HG02885 (cell line): ENCODE data around the gene ENTPD2.
A peak's percentile ranks its signal among the peaks of the same experiment; 100 is the strongest.
"Not testable (repeated sequence)": the region's sequence is repeated elsewhere in the genome, so short reads cannot be mapped to it uniquely, and the experiment has no call there.

ENCODE experiments used
- ATAC-seq: cut with Tn5 transposase; IDR thresholded peaks from one replicate; pipeline ENCODE4 v1.9.1; 2021; ENCODE audit warnings: mild to moderate bottlenecking; ENCODE audit not compliant: unreplicated experiment, poor library complexity

ENTPD2 gene

GRCh38 chr9:137007108-137007815 is 46.6 kb downstream of the ENTPD2 start:
- no peak for ATAC-seq

DNA sequence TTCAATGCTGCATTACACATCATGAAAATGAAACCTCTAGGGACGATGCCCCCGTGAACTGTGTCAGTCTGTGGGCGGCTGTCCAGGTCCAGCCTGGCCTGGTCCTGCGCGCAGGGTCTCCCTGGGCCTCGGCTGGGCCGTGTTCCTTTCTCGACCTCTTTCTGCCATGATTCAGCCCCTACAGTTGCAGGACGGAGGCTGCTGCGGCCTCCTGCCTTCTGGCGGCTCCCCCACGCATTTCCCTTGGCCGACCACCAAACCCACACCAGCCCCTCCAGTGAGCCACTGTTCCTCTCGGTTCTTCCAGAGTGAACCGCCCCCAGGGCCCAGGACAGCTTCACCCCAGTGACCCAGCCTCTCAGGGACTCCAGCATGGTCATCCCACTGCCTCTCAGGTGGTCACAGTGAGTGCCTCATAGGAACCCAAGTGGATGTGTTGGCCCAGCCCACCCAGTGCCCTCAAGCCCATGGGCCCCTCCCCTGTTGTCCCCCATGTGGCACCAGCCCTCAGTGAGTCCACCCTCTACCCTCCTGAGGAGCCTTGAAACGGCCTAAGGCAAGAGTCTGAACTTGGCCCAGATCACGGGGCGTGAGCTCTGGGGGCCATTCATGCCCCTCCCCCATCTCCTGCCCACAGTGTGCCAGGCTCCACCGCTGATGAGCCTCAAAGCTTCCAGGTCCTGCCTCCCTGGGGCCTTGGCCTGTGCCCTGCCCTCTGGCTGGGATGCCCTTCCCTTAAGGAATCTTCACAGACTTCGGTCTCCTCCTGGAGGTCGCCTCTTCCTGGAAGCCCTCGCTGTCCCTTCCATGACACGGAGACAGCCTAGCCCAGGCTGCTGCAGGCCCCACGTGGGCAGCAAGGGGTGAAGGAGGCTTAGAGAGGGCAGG is 47.5 kb downstream of the ENTPD2 start:
- ATAC-seq = no peak

DNA sequence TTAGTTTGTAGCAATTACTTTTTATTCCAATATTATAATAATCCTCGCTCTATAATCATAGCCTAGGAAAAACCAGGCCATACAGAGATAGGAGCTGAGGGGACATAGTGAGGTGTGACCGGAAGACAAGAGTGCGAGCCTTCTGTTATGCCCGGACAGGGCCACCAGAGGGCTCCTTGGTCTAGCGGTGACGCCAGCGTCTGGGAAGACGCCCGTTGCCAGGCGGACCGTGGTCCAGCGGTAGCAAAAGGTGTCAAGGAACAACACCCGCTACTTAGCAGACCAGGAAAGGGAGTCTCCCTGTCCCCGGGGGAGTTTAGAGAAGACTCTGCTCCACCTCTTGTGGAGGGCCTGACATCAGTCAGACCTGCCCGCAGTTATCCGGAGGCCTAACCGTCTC is 49.6 kb downstream of the ENTPD2 start:
- not testable (repeated sequence) for ATAC-seq

DNA sequence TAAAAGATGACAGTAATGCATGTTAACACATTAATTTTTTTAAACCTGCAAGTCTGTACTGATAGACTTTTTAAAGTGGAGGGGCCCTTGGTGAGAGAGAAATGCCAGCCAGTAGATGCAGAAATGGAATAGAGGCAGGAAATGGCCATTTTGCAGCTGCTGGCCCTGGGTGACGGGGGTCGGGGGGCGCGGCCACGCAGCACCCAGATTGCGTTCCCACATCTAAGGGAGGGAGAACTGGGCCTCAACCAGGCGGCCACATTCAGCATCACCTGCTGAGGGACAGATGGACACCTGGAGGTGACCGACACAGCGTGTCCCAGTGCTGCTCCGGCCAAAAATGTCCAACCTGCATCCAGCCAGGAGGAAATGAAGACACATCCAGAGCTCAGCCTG is 51.2 kb downstream of the ENTPD2 start:
- ATAC-seq = no peak

- ATAC-seq = no peak
Measured at GRCh38 chr9:137001857-137002645, 51.8 kb downstream of the ENTPD2 start.

DNA sequence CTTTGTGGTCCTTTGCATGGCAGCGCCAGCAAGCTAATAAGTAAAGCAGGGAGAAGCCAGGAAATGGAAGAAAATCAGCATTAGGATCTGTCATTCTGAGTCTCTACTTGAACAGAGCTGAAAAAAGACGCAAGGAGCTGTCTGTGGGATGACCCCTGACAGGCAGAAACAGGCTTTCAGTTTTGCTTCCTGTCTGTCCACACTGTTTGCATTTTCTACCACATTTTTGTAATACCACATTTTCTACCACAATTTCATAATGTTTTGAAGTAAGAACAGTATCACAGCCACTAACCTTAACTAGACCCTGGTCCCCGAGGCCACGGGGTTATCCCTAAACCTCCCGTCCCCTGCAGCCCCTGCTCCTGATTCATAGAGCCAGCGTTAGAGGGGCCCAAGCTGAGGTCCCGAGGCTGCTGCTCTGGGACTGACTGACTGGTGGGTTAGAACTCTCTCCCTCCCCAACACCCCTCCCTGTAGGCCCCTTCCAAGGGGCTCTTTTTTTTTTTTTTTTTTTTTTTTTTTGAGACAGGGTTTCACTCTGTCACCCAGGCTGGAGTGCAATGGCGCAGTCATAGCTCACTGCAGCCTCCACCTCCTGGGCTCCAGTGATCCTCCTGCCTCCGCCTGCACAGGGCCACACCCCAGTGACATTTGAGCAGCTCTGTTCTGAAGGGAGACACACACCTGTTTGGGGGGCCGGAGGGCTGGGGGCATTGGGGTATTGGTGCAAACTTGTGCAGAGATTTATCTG is 53.5 kb downstream of the ENTPD2 start:
- peak; percentile 69 for ATAC-seq
